NCI-H146 treated with DMSO at 0.1 percent for 48 hours (cell line): ENCODE results near the gene FNDC8.
"Not testable (repeated sequence)": the region's sequence is repeated elsewhere in the genome, so short reads cannot be mapped to it uniquely, and the experiment has no call there.

ENCODE experiments used
- DNase-seq: peaks from one replicate; lab custom pipeline; 2025; ENCODE audit not compliant: unreplicated experiment; lab: John Stamatoyannopoulos, UW

FNDC8 gene

GRCh38 chr17:35167666-35168065, 46.3 kb downstream of the FNDC8 start:
- no peak for DNase-seq

GRCh38 chr17:35169835-35170363, 48.5 kb downstream of the FNDC8 start:
- no peak for DNase-seq

- DNase-seq, result no peak
Observed at GRCh38 chr17:35170968-35171771, 49.8 kb downstream of the FNDC8 start.

GRCh38 chr17:35171834-35172233, 50.4 kb downstream of the FNDC8 start:
- no peak for DNase-seq

- not testable (repeated sequence) for DNase-seq
Observed at GRCh38 chr17:35172321-35172720, 50.9 kb downstream of the FNDC8 start.

GRCh38 chr17:35174835-35175334, 53.5 kb downstream of the FNDC8 start:
- DNase-seq, result no peak

GRCh38 chr17:35175638-35176415, 54.4 kb downstream of the FNDC8 start:
- DNase-seq, result no peak

- DNase-seq, result no peak
Observed at GRCh38 chr17:35176897-35177296, 55.5 kb downstream of the FNDC8 start.

GRCh38 chr17:35179379-35179778, 58.0 kb downstream of the FNDC8 start:
- not testable (repeated sequence) for DNase-seq
